ENCODE results near the gene DNM1L. TPM values are rescaled to one million over a fixed set of nuclear protein-coding genes. Genes with fewer than 3 reads are reported as not detected.
"Not testable (repeated sequence)": the region's sequence is repeated elsewhere in the genome, so short reads cannot be mapped to it uniquely, and the experiment has no call there.

Gene DNM1L
- total RNA-seq, 1 donor from 2014 or later = 82.1 TPM

- H3K9me3 Mint-ChIP-seq (ENCODE audit: unreplicated experiment) = peaks cover 5% of the 10 kb centered on the region
- DNase-seq (ENCODE audit: low spot score) = no peak
- peaks cover 3% of the 10 kb centered on the region for H3K4me1 Mint-ChIP-seq (ENCODE audit: unreplicated experiment)
- no peak overlapping the region for H3K27ac Mint-ChIP-seq (ENCODE audit: unreplicated experiment)
- peaks cover 3% of the 10 kb centered on the region for H3K27me3 Mint-ChIP-seq (ENCODE audit: unreplicated experiment)
- peaks cover 18% of the 10 kb centered on the region for H3K36me3 Mint-ChIP-seq (ENCODE audit: low read depth, unreplicated experiment)
- H3K4me3 Mint-ChIP-seq (ENCODE audit: unreplicated experiment) = no peak overlapping the region
- TF ChIP-seq CTCF (IDR thresholded peaks at IDR 0.05; ENCODE audit: unreplicated experiment) = no peak
These were observed 13.3 kb downstream of the DNM1L start for GRCh38 chr12:32692358-32692757.

- Mint-ChIP-seq H3K36me3 (ENCODE audit: low read depth, unreplicated experiment) (peaks cover 18% of the 10 kb centered on the region), H3K27me3 (ENCODE audit: unreplicated experiment) (peaks cover 3% of the 10 kb centered on the region), H3K27ac (ENCODE audit: unreplicated experiment) (no peak overlapping the region), H3K4me3 (ENCODE audit: unreplicated experiment) (no peak overlapping the region), H3K4me1 (ENCODE audit: unreplicated experiment) (peaks cover 5% of the 10 kb centered on the region), H3K9me3 (ENCODE audit: unreplicated experiment) (peaks cover 5% of the 10 kb centered on the region)
- TF ChIP-seq CTCF (IDR thresholded peaks at IDR 0.05; ENCODE audit: unreplicated experiment) = no peak
- no peak for DNase-seq (ENCODE audit: low spot score)
These were observed 13.9 kb downstream of the DNM1L start for GRCh38 chr12:32693036-32693435.

- no peak for TF ChIP-seq CTCF (IDR thresholded peaks at IDR 0.05; ENCODE audit: unreplicated experiment)
- peaks cover 9% of the 10 kb centered on the region for H3K4me1 Mint-ChIP-seq (ENCODE audit: unreplicated experiment)
- H3K27me3 Mint-ChIP-seq (ENCODE audit: unreplicated experiment) = peaks cover 2% of the 10 kb centered on the region
- no peak for DNase-seq (ENCODE audit: low spot score)
- H3K4me3 Mint-ChIP-seq (ENCODE audit: unreplicated experiment) = peak overlapping the region; percentile 9
- H3K36me3 Mint-ChIP-seq (ENCODE audit: low read depth, unreplicated experiment) = peaks cover 18% of the 10 kb centered on the region
- peaks cover 5% of the 10 kb centered on the region for H3K9me3 Mint-ChIP-seq (ENCODE audit: unreplicated experiment)
- H3K27ac Mint-ChIP-seq (ENCODE audit: unreplicated experiment) = no peak overlapping the region
These were observed 16.7 kb downstream of the DNM1L start for GRCh38 chr12:32695787-32696186.

- Mint-ChIP-seq H3K27me3 (ENCODE audit: unreplicated experiment) (peaks cover 2% of the 10 kb centered on the region), H3K4me3 (ENCODE audit: unreplicated experiment) (no peak overlapping the region), H3K9me3 (ENCODE audit: unreplicated experiment) (peaks cover 5% of the 10 kb centered on the region), H3K4me1 (ENCODE audit: unreplicated experiment) (peaks cover 9% of the 10 kb centered on the region), H3K27ac (ENCODE audit: unreplicated experiment) (no peak overlapping the region), H3K36me3 (ENCODE audit: low read depth, unreplicated experiment) (peaks cover 18% of the 10 kb centered on the region)
- no peak for DNase-seq (ENCODE audit: low spot score)
- no peak for TF ChIP-seq CTCF (IDR thresholded peaks at IDR 0.05; ENCODE audit: unreplicated experiment)
These were observed 18.3 kb downstream of the DNM1L start for GRCh38 chr12:32697445-32697844.

GRCh38 chr12:32698285-32698684 lies 19.2 kb downstream of the DNM1L start:
- no peak overlapping the region for H3K4me3 Mint-ChIP-seq (ENCODE audit: unreplicated experiment)
- DNase-seq (ENCODE audit: low spot score) = no peak
- peaks cover 18% of the 10 kb centered on the region for H3K36me3 Mint-ChIP-seq (ENCODE audit: low read depth, unreplicated experiment)
- no peak for TF ChIP-seq CTCF (IDR thresholded peaks at IDR 0.05; ENCODE audit: unreplicated experiment)
- H3K9me3 Mint-ChIP-seq (ENCODE audit: unreplicated experiment) = peaks cover 5% of the 10 kb centered on the region
- no peak overlapping the region for H3K27ac Mint-ChIP-seq (ENCODE audit: unreplicated experiment)
- H3K4me1 Mint-ChIP-seq (ENCODE audit: unreplicated experiment) = peaks cover 12% of the 10 kb centered on the region
- H3K27me3 Mint-ChIP-seq (ENCODE audit: unreplicated experiment) = peaks cover 2% of the 10 kb centered on the region

GRCh38 chr12:32699437-32699836 lies 20.3 kb downstream of the DNM1L start:
- not testable (repeated sequence) for H3K4me3 Mint-ChIP-seq (ENCODE audit: unreplicated experiment); DNase-seq (ENCODE audit: low spot score); H3K27me3 Mint-ChIP-seq (ENCODE audit: unreplicated experiment); H3K9me3 Mint-ChIP-seq (ENCODE audit: unreplicated experiment); H3K27ac Mint-ChIP-seq (ENCODE audit: unreplicated experiment)
- peaks cover 12% of the 10 kb centered on the region for H3K4me1 Mint-ChIP-seq (ENCODE audit: unreplicated experiment)
- peaks cover 17% of the 10 kb centered on the region for H3K36me3 Mint-ChIP-seq (ENCODE audit: low read depth, unreplicated experiment)
